GM12873 (cell line): ENCODE data around the gene FNDC10.

Source experiments
- CTCF ChIP-seq: IDR thresholded peaks from 2 replicates; pipeline ENCODE4 v1.5.1; 2012; ENCODE audit warnings: low read depth, mild to moderate bottlenecking, moderate library complexity, low read length, control low read depth; ENCODE audit not compliant: insufficient read depth; ENCODE audit errors: missing control alignments

Gene FNDC10

GRCh38 chr1:1605034-1605591, 5.2 kb upstream of the FNDC10 start:
- TF ChIP-seq CTCF: no peak

- no peak for TF ChIP-seq CTCF
Measured at GRCh38 chr1:1604374-1605033, 4.6 kb upstream of the FNDC10 start.

GRCh38 chr1:1603671-1604373, 3.9 kb upstream of the FNDC10 start:
- no peak for TF ChIP-seq CTCF

GRCh38 chr1:1602968-1603506, 3.1 kb upstream of the FNDC10 start:
- no peak for TF ChIP-seq CTCF

- no peak for TF ChIP-seq CTCF
Measured at GRCh38 chr1:1602304-1602967, 2.5 kb upstream of the FNDC10 start.

- TF ChIP-seq CTCF: no peak
Measured at GRCh38 chr1:1601564-1602303, 1.8 kb upstream of the FNDC10 start.
